ENCODE measurements around the gene POLR2M.

The POLR2M gene

GRCh38 chr15:57706405-57707209, at the start of gene POLR2M:
TSS of gene POLR2M (plus strand) at chr15:57706714. CDS start at chr15:57706843, 129 bp downstream.
- Histone ChIP-seq H3K9me3 (no peaks in the 10 kb centered on the region), H3K27me3 (ENCODE audit: low read depth) (no peaks in the 10 kb centered on the region), H3K4me3 (peak within 1 kb of the TSS; percentile 94), H3K36me3 (replicated peaks) (peaks cover 28% of the 10 kb centered on the region), H3K4me1 (peaks cover 13% of the 10 kb centered on the region)
- DNase-seq (ENCODE audit: low spot score in 2 of 2), result peak; percentile 91 to 93
- in situ Hi-C loops (cut with MboI; ENCODE audit: low sequenced_read_pairs), result no loop called here

- no peaks in the 10 kb centered on the region for H3K4me1 ChIP-seq
- in situ Hi-C loops (cut with MboI; ENCODE audit: low sequenced_read_pairs), result no loop called here
- H3K9me3 ChIP-seq, result no peaks in the 10 kb centered on the region; the same call in 1 of the 2 replicates
Measured at GRCh38 chr15:57657619-57658018, 48.9 kb upstream of the POLR2M start.

GRCh38 chr15:57662091-57662744, 44.3 kb upstream of the POLR2M start:
- H3K27me3 ChIP-seq (ENCODE audit: low read depth), result peaks cover 64% of the 10 kb centered on the region
- in situ Hi-C loops (cut with MboI; ENCODE audit: low sequenced_read_pairs), result no loop called here

More at GRCh38 chr15:57657619-57658018, 48.9 kb upstream of the POLR2M start:
- Histone ChIP-seq H3K27me3 (ENCODE audit: low read depth) (peaks cover 63% of the 10 kb centered on the region), H3K4me3 (no peak overlapping the region), H3K36me3 (replicated peaks) (no peaks in the 10 kb centered on the region)
- DNase-seq (ENCODE audit: low spot score in 2 of 2), result no peak

GRCh38 chr15:57662802-57663201, 43.7 kb upstream of the POLR2M start:
- in situ Hi-C loops (cut with MboI; ENCODE audit: low sequenced_read_pairs), result no loop called here
- H3K4me3 ChIP-seq, result no peak overlapping the region
- no peaks in the 10 kb centered on the region for H3K4me1 ChIP-seq
- H3K36me3 ChIP-seq (replicated peaks), result no peaks in the 10 kb centered on the region
- H3K9me3 ChIP-seq, result no peaks in the 10 kb centered on the region
- peaks cover 64% of the 10 kb centered on the region for H3K27me3 ChIP-seq (ENCODE audit: low read depth)
- DNase-seq (ENCODE audit: low spot score in 2 of 2), result no peak

More at GRCh38 chr15:57662091-57662744, 44.3 kb upstream of the POLR2M start:
- Histone ChIP-seq H3K36me3 (replicated peaks) (no peaks in the 10 kb centered on the region), H3K4me1 (no peaks in the 10 kb centered on the region), H3K9me3 (no peaks in the 10 kb centered on the region), H3K4me3 (no peak overlapping the region)
- no peak for DNase-seq (ENCODE audit: low spot score in 2 of 2)

GRCh38 chr15:57663262-57663661, 43.3 kb upstream of the POLR2M start:
- Histone ChIP-seq H3K4me3 (no peak overlapping the region), H3K9me3 (no peaks in the 10 kb centered on the region), H3K27me3 (ENCODE audit: low read depth) (peaks cover 64% of the 10 kb centered on the region), H3K4me1 (no peaks in the 10 kb centered on the region; the same call in 1 of the 2 replicates), H3K36me3 (replicated peaks) (no peaks in the 10 kb centered on the region)
- no peak for DNase-seq (ENCODE audit: low spot score in 2 of 2)
- in situ Hi-C loops (cut with MboI; ENCODE audit: low sequenced_read_pairs), result no loop called here

- no peak overlapping the region for H3K4me3 ChIP-seq
- H3K36me3 ChIP-seq (replicated peaks), result no peaks in the 10 kb centered on the region
- no peaks in the 10 kb centered on the region; the same call in 1 of the 2 replicates for H3K4me1 ChIP-seq
- no peaks in the 10 kb centered on the region for H3K9me3 ChIP-seq
- H3K27me3 ChIP-seq (ENCODE audit: low read depth), result peaks cover 64% of the 10 kb centered on the region
- in situ Hi-C loops (cut with MboI; ENCODE audit: low sequenced_read_pairs), result no loop called here
- no peak for DNase-seq (ENCODE audit: low spot score in 2 of 2)
Measured at GRCh38 chr15:57665194-57665593, 41.3 kb upstream of the POLR2M start.

- Histone ChIP-seq H3K4me3 (no peak overlapping the region), H3K9me3 (no peaks in the 10 kb centered on the region), H3K4me1 (no peaks in the 10 kb centered on the region; the same call in 1 of the 2 replicates), H3K27me3 (ENCODE audit: low read depth) (peaks cover 64% of the 10 kb centered on the region), H3K36me3 (replicated peaks) (no peaks in the 10 kb centered on the region)
- DNase-seq (ENCODE audit: low spot score in 2 of 2), result no peak
- in situ Hi-C loops (cut with MboI; ENCODE audit: low sequenced_read_pairs), result no loop called here
Measured at GRCh38 chr15:57665939-57666338, 40.6 kb upstream of the POLR2M start.

- Histone ChIP-seq H3K27me3 (ENCODE audit: low read depth) (peaks cover 65% of the 10 kb centered on the region), H3K9me3 (no peaks in the 10 kb centered on the region), H3K4me3 (no peak overlapping the region), H3K4me1 (no peaks in the 10 kb centered on the region; the same call in 1 of the 2 replicates), H3K36me3 (replicated peaks) (no peaks in the 10 kb centered on the region)
- in situ Hi-C loops (cut with MboI; ENCODE audit: low sequenced_read_pairs), result no loop called here
- peak in 1 of 2 experiments; percentile 27 for DNase-seq (ENCODE audit: low spot score in 2 of 2)
Measured at GRCh38 chr15:57667171-57667849, 39.2 kb upstream of the POLR2M start.

- in situ Hi-C loops (cut with MboI; ENCODE audit: low sequenced_read_pairs), result no loop called here
- DNase-seq (ENCODE audit: low spot score in 2 of 2), result no peak
- Histone ChIP-seq H3K36me3 (replicated peaks) (no peaks in the 10 kb centered on the region), H3K9me3 (no peaks in the 10 kb centered on the region), H3K4me1 (no peaks in the 10 kb centered on the region; the same call in 1 of the 2 replicates), H3K27me3 (ENCODE audit: low read depth) (peaks cover 66% of the 10 kb centered on the region), H3K4me3 (no peak overlapping the region)
Measured at GRCh38 chr15:57668016-57668415, 38.5 kb upstream of the POLR2M start.

GRCh38 chr15:57671636-57672035, 34.9 kb upstream of the POLR2M start:
- Histone ChIP-seq H3K9me3 (no peaks in the 10 kb centered on the region), H3K4me1 (no peaks in the 10 kb centered on the region; the same call in 1 of the 2 replicates), H3K27me3 (ENCODE audit: low read depth) (peaks cover 85% of the 10 kb centered on the region), H3K36me3 (replicated peaks) (no peaks in the 10 kb centered on the region), H3K4me3 (no peak overlapping the region)
- no peak for DNase-seq (ENCODE audit: low spot score in 2 of 2)
- in situ Hi-C loops (cut with MboI; ENCODE audit: low sequenced_read_pairs), result no loop called here

GRCh38 chr15:57675481-57676181, 30.9 kb upstream of the POLR2M start:
- Histone ChIP-seq H3K9me3 (no peaks in the 10 kb centered on the region), H3K4me1 (no peaks in the 10 kb centered on the region; the same call in 1 of the 2 replicates), H3K36me3 (replicated peaks) (no peaks in the 10 kb centered on the region), H3K27me3 (ENCODE audit: low read depth) (peaks cover 84% of the 10 kb centered on the region), H3K4me3 (no peak overlapping the region)
- no peak for DNase-seq (ENCODE audit: low spot score in 2 of 2)
- in situ Hi-C loops (cut with MboI; ENCODE audit: low sequenced_read_pairs), result no loop called here

GRCh38 chr15:57676585-57676984, 29.9 kb upstream of the POLR2M start:
- Histone ChIP-seq H3K9me3 (no peaks in the 10 kb centered on the region), H3K36me3 (replicated peaks) (no peaks in the 10 kb centered on the region), H3K4me1 (no peaks in the 10 kb centered on the region; the same call in 1 of the 2 replicates), H3K4me3 (no peak overlapping the region), H3K27me3 (ENCODE audit: low read depth) (peaks cover 79% of the 10 kb centered on the region)
- peak; percentile 24 to 71 for DNase-seq (ENCODE audit: low spot score in 2 of 2)
- in situ Hi-C loops (cut with MboI; ENCODE audit: low sequenced_read_pairs), result no loop called here

GRCh38 chr15:57677204-57677603, 29.3 kb upstream of the POLR2M start:
- H3K4me1 ChIP-seq, result no peaks in the 10 kb centered on the region; the same call in 1 of the 2 replicates
- peaks cover 73% of the 10 kb centered on the region for H3K27me3 ChIP-seq (ENCODE audit: low read depth)
- no peaks in the 10 kb centered on the region for H3K36me3 ChIP-seq (replicated peaks)
- in situ Hi-C loops (cut with MboI; ENCODE audit: low sequenced_read_pairs), result no loop called here
- no peak for DNase-seq (ENCODE audit: low spot score in 2 of 2)
- no peak overlapping the region for H3K4me3 ChIP-seq
- H3K9me3 ChIP-seq, result no peaks in the 10 kb centered on the region

All from HAP-1 (cell line).